Testis (tissue), 3 donors: ENCODE data around the gene TMEM51. TPM values are rescaled to one million over a fixed set of nuclear protein-coding genes. Genes with fewer than 3 reads are reported as not detected.

Experiments used
- DNase-seq: peaks from one replicate; pipeline ENCODE4 v3.0.0-alpha.2; 2019
- H3K27ac ChIP-seq, 2 donors: fragments of 200-600 bp; sonication (generic); one replicate each; pipeline ENCODE4 v1.5.1; 2019
- H3K27me3 ChIP-seq: fragments of 200-600 bp; sonication (generic); one replicate; pipeline ENCODE4 v1.5.1; 2019
- H3K36me3 ChIP-seq: fragments of 200-600 bp; sonication (generic); one replicate; pipeline ENCODE4 v1.5.1; 2017; ENCODE audit warnings: low read depth; ENCODE audit errors: missing control alignments
- H3K4me1 ChIP-seq: fragments of 200-600 bp; sonication (generic); one replicate; pipeline ENCODE4 v1.5.1; 2019
- H3K4me3 ChIP-seq, 2 donors: fragments of 200-600 bp; sonication (generic); one replicate each; pipeline ENCODE4 v1.5.1; 2017 to 2019
- H3K9me3 ChIP-seq: fragments of 200-600 bp; sonication (generic); one replicate; pipeline ENCODE4 v1.5.1; 2017
- POLR2A ChIP-seq: fragments of 450-650 bp; IDR thresholded peaks from one replicate; pipeline ENCODE4 v1.6.1; 2017; ENCODE audit warnings: antibody characterized with exemption, mild to moderate bottlenecking, moderate library complexity
- WGBS, 2 donors: methylation state at CpG; one replicate each; pipeline ENCODE4 v1.1.5; 2018; 5-methylcytosine and 5-hydroxymethylcytosine counted together
- intact Hi-C: fragments of 100-400 bp; cut with DNase I; formaldehyde crosslinking; loops from one replicate; pipeline ENCODE4 v1.15.1; 2023; ENCODE audit warnings: low total_unique reads
- polyA plus RNA-seq: library from polyadenylated mRNA; stranded (reverse); fragments of 350-450 nt; fragmentation: Illumina TruSeq; extraction: RNeasy Lipid Tissue Mini Kit (QIAGEN cat#74804); gene quantifications from one replicate; pipeline ENCODE4 v1.2.3, GENCODE V29; 2014; ENCODE audit warnings: low read depth, low replicate concordance; ENCODE audit not compliant: insufficient read depth
- total RNA-seq, 2 donors: library from RNA; depleted of rRNA; stranded (reverse); fragments of >200 nt; gene quantifications; one replicate each; pipeline ENCODE4 v1.2.3, GENCODE V29; 2016
- TF ChIP-seq, protein P1 (sequence below), 3 experiments: fragments of 450-650 bp in 2 of 3; fragments of 200-600 bp in 1 of 3; sonication (generic) in 1 of 3; IDR thresholded peaks; one replicate each; pipeline ENCODE4 v1.5.1; 2016 to 2019; ENCODE audit warnings: antibody characterized with exemption in 3 of 3, mild to moderate bottlenecking in 2 of 3, moderate library complexity in 1 of 3

Gene TMEM51
- total and polyA plus RNA-seq, 3 donors from 2014 or later = 5.3 to 7.9 (median 5.3) TPM

DNA sequence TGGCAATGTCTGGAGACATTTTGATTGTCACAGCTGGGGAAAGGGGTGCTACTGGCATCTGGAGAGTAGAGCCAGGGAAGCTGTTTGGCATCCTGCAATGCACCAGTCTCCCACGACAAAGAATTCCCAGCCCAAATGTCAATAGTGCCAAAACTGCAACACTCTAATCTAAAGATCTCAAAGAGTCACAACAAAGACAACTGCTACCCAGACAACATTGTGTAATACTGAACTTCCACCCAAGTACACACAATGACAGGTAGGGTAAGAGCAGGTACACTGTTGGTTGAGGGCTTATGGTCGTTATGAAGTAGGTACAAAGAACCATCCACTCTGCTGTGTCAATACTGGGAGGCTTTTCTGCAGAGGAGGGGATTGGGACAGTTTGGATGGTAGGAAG, 8.2 kb upstream of the TMEM51 start:
- TF ChIP-seq, protein P1, sequence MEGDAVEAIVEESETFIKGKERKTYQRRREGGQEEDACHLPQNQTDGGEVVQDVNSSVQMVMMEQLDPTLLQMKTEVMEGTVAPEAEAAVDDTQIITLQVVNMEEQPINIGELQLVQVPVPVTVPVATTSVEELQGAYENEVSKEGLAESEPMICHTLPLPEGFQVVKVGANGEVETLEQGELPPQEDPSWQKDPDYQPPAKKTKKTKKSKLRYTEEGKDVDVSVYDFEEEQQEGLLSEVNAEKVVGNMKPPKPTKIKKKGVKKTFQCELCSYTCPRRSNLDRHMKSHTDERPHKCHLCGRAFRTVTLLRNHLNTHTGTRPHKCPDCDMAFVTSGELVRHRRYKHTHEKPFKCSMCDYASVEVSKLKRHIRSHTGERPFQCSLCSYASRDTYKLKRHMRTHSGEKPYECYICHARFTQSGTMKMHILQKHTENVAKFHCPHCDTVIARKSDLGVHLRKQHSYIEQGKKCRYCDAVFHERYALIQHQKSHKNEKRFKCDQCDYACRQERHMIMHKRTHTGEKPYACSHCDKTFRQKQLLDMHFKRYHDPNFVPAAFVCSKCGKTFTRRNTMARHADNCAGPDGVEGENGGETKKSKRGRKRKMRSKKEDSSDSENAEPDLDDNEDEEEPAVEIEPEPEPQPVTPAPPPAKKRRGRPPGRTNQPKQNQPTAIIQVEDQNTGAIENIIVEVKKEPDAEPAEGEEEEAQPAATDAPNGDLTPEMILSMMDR (IDR thresholded peaks at IDR 0.05) = no peak
- TF ChIP-seq POLR2A = no peak
- intact Hi-C loops = no loop called here
- Histone ChIP-seq H3K27me3 (no peaks in the 10 kb centered on the region), H3K4me1 (no peaks in the 10 kb centered on the region), H3K27ac (no peak overlapping the region), H3K9me3 (no peaks in the 10 kb centered on the region), H3K4me3 (no peak overlapping the region), H3K36me3 (no peaks in the 10 kb centered on the region)
- DNase-seq = no peak
- 84 to 89% methylated on average over 2 of the region's 2 CpGs for WGBS, 2 donors

DNA sequence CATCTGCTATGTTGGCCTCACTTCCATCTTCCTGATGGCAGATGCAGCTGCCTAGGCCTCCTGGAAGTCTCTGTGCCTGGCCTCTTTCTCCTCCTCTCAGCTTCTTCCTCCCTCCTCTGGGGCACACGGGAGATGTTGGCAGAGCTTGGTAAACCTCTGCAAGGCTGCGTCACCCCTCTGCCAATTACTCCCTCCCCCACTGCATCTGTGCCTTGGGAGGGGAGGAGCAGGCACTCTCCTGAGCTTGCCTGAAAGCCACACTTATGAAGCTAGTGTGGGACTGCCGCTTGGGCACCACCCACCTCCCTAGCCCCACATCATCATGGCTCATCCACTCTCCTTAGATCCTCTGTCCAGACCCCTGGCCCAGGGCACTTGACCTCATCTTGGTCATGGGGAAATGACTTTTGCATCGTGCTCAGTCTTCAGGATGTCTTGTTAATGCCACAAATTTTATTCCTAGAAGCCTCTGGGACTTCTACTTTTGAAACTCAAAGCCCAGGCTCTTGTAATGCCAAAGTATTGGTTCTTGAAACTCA, 7.3 kb upstream of the TMEM51 start:
- H3K36me3 ChIP-seq = no peaks in the 10 kb centered on the region
- intact Hi-C loops = no loop called here
- no peak for DNase-seq
- H3K4me3 ChIP-seq = no peak overlapping the region
- H3K27ac ChIP-seq = no peak overlapping the region
- no peaks in the 10 kb centered on the region for H3K27me3 ChIP-seq
- H3K4me1 ChIP-seq = no peaks in the 10 kb centered on the region
- TF ChIP-seq POLR2A = no peak
- TF ChIP-seq, protein P1 (IDR thresholded peaks at IDR 0.05) = no peak
- 69 to 78% methylated on average over 4 of the region's 4 CpGs for WGBS, 2 donors
- H3K9me3 ChIP-seq = no peaks in the 10 kb centered on the region

DNA sequence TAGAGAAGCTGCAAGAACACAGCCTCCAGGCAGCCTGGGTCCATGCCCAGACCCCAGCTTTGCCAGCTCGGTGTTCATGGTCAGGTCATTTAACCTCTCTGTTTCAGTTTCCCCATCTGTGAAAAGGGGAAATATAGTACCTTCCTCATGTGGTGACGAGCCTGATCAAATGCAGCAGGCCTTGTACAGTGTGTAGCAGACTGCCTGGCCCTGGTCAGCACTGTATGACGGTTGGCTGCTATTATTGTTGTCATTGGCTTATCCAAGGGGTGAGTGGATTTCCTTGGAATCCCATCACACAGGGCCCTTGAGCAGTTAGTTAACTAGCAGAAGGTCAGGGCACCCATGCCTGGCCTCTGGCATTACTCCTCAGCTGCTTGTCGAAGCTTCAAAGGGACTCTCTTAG, 6.6 kb upstream of the TMEM51 start:
- H3K9me3 ChIP-seq = no peaks in the 10 kb centered on the region
- WGBS, 2 donors = 52 to 59% methylated on average over 4 of the region's 4 CpGs
- H3K4me1 ChIP-seq = no peaks in the 10 kb centered on the region
- H3K36me3 ChIP-seq = no peaks in the 10 kb centered on the region
- no peak for DNase-seq
- H3K4me3 ChIP-seq = no peak overlapping the region
- intact Hi-C loops = no loop called here
- H3K27ac ChIP-seq = no peak overlapping the region
- no peaks in the 10 kb centered on the region for H3K27me3 ChIP-seq
- TF ChIP-seq, protein P1 (IDR thresholded peaks at IDR 0.05) = no peak
- no peak for TF ChIP-seq POLR2A

DNA sequence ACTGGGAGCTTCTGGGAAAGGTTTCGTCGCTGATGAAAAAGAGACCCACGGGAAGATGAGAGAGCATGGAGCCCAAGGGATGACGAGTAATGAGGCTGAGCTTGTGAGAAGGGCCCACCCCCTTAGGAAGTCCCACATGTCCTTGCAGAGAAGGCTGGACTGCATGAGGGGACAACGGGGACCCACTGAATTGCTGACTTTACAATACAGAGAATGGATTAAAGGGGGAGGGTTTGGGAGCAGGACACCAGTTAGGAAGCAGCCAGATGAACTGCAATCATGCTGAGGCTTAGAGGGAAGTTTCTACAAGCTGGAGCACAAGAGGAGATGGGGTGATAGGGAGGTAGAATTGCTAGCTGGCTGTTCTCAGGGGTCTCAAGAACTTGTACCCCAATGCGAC, 5.5 kb upstream of the TMEM51 start:
- no peak for TF ChIP-seq POLR2A
- TF ChIP-seq, protein P1 (IDR thresholded peaks at IDR 0.05) = no peak
- Histone ChIP-seq H3K4me3 (no peak overlapping the region), H3K27me3 (no peaks in the 10 kb centered on the region), H3K4me1 (no peaks in the 10 kb centered on the region), H3K36me3 (no peaks in the 10 kb centered on the region), H3K9me3 (no peaks in the 10 kb centered on the region), H3K27ac (no peak overlapping the region)
- WGBS, 2 donors = 83 to 89% methylated on average over 6 of the region's 6 CpGs
- no peak for DNase-seq
- intact Hi-C loops = no loop called here

DNA sequence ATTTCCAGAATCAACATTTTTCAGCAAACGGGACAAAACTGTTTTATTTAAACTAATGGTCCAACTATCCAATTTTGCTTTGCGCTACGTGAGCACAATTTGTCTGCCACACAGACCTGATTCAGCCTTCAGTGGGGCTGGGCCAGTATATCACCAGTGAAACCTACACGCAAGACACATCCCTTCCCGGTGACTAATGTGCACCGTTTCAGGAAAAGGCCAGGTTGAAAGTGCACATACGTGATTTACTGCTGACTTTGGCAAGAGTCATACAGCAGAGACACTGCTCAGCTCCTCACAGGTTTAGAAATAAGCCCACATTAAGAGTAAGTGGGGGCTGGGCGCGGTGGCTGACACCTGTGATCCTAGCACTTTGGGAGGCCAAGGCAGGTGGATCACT, 5.1 kb upstream of the TMEM51 start:
- Histone ChIP-seq H3K36me3 (no peaks in the 10 kb centered on the region), H3K4me1 (no peaks in the 10 kb centered on the region), H3K4me3 (no peak overlapping the region), H3K27ac (no peak overlapping the region), H3K9me3 (no peaks in the 10 kb centered on the region), H3K27me3 (no peaks in the 10 kb centered on the region)
- DNase-seq = no peak
- WGBS, 2 donors = 90 to 94% methylated on average over 9 of the region's 9 CpGs
- no peak for TF ChIP-seq POLR2A
- TF ChIP-seq, protein P1 (IDR thresholded peaks at IDR 0.05) = no peak
- intact Hi-C loops = no loop called here
